Ovary (tissue), 3 donors: ENCODE results near the gene GPC6.

Source experiments
- EP300 ChIP-seq: sonication (generic); formaldehyde crosslinking; IDR thresholded peaks from one replicate; pipeline ENCODE4 v1.6.1; 2017; ENCODE audit warnings: antibody characterized with exemption
- POLR2A ChIP-seq: fragments of 450-650 bp; IDR thresholded peaks from one replicate; pipeline ENCODE4 v1.6.1; 2017; ENCODE audit warnings: antibody characterized with exemption, mild to moderate bottlenecking, moderate library complexity
- TF ChIP-seq, protein P1 (sequence below), 3 donors: fragments of 450-650 bp in 2 of 3; fragments of 200-600 bp in 1 of 3; IDR thresholded peaks; one replicate each; pipeline versions ENCODE4 v1.5.1 to v1.8.0; 2016 to 2022; ENCODE audit warnings: antibody characterized with exemption in 3 of 3, mild to moderate bottlenecking in 1 of 3
- donor health status: DM: no; HTN: no; CAD: no.

DNA sequence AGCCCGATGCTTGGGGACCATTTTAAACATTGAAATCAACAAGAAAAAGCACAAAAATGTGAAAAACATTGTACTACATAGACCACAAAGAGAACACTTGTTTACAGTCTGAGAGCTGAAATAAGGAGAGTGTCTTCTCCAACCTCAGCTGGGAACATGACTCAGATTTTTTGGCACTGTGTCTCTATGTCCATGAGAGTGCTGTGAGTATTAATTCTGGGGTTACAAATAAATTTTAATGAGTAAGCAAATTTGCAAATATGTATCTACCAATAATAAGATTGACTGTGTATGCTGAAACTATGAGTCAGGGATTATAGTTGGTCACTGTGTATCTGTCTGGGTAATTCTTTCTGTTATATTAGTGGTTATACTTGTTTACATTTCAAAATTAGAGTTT, 1078.9 kb downstream of the GPC6 start:
- TF ChIP-seq EP300 (no peak), POLR2A (no peak)
- TF ChIP-seq, protein P1, sequence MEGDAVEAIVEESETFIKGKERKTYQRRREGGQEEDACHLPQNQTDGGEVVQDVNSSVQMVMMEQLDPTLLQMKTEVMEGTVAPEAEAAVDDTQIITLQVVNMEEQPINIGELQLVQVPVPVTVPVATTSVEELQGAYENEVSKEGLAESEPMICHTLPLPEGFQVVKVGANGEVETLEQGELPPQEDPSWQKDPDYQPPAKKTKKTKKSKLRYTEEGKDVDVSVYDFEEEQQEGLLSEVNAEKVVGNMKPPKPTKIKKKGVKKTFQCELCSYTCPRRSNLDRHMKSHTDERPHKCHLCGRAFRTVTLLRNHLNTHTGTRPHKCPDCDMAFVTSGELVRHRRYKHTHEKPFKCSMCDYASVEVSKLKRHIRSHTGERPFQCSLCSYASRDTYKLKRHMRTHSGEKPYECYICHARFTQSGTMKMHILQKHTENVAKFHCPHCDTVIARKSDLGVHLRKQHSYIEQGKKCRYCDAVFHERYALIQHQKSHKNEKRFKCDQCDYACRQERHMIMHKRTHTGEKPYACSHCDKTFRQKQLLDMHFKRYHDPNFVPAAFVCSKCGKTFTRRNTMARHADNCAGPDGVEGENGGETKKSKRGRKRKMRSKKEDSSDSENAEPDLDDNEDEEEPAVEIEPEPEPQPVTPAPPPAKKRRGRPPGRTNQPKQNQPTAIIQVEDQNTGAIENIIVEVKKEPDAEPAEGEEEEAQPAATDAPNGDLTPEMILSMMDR (IDR thresholded peaks at IDR 0.05) = no peak
